Pancreas (tissue), 10 donors: ENCODE results near the gene KRTAP4-16. TPM values are rescaled to one million over a fixed set of nuclear protein-coding genes. Genes with fewer than 3 reads are reported as not detected.
"Not testable (repeated sequence)": the region's sequence is repeated elsewhere in the genome, so short reads cannot be mapped to it uniquely, and the experiment has no call there.

ENCODE experiments used
- ATAC-seq, 4 donors: fragments of 200-7000 bp; cut with Tn5 transposase; one replicate each; pipeline versions ENCODE4 v1.8.0 to v1.9.1; 2020; ENCODE audit warnings: mild to moderate bottlenecking in 4 of 4, moderate library complexity in 4 of 4
- DNase-seq, 6 donors: peaks; one replicate each; pipeline ENCODE4 v3.0.0-alpha.2; 2020
- FAIRE-seq: peaks from 2 replicates; lab custom pipeline; 2012; peaks lifted over from hg19 to GRCh38; lab: Jason Lieb, UNC
- H3K27ac ChIP-seq, 4 donors: fragments of 200-600 bp; sonication (generic); 1 replicate in 3 of 4; 2 replicates in 1 of 4; pipeline versions ENCODE4 v1.5.0 to v1.8.0; 2020
- H3K27me3 ChIP-seq, 4 donors: fragments of 200-600 bp; one replicate each; pipeline ENCODE4 v1.8.0; 2021
- H3K36me3 ChIP-seq, 3 donors: fragments of 200-600 bp; sonication (generic) in 1 of 3; one replicate each; pipeline versions ENCODE4 v1.5.0 to v1.8.0; 2020 to 2021
- H3K4me1 ChIP-seq, 3 donors: fragments of 200-600 bp; one replicate each; pipeline ENCODE4 v1.8.0; 2021
- H3K4me3 ChIP-seq, 4 donors: fragments of 200-600 bp; sonication (generic) in 2 of 4; one replicate each; pipeline versions ENCODE4 v1.5.0 to v1.8.0; 2020 to 2021
- H3K9me3 ChIP-seq, 4 donors: fragments of 200-600 bp; one replicate each; pipeline ENCODE4 v1.8.0; 2021
- CTCF ChIP-seq, 4 donors: fragments of 200-600 bp; sonication (generic) in 3 of 4; IDR thresholded peaks; one replicate each; pipeline versions ENCODE4 v1.5.0 to v1.8.0; 2021; ENCODE audit warnings: antibody characterized with exemption in 4 of 4
- WGBS, 2 donors: extraction: QIAGEN DNeasy Blood & Tissue Kit; methylation state at CpG; one replicate each; pipeline ENCODE4 v1.1.7; 2013; 5-methylcytosine and 5-hydroxymethylcytosine counted together
- intact Hi-C, 3 donors: fragments of 100-400 bp; cut with DNase I; formaldehyde crosslinking; loops; one replicate each; pipeline versions ENCODE4 v1.11.1 to v1.14.2; 2022
- polyA plus RNA-seq, 2 donors: library from polyadenylated mRNA; stranded (reverse); fragments of 200-250 nt; gene quantifications; one replicate each; pipeline ENCODE4 v1.2.3, GENCODE V29; 2013
- total RNA-seq, 6 donors: library from RNA; stranded (reverse); fragmentation: NEBNext Ultra II Directional in 4 of 6; extraction: Animal tissue kit (Norgen Biotek cat#: 25700) in 4 of 6; gene quantifications; one replicate each; pipeline versions ENCODE4 v1.2.1 to v1.2.4, GENCODE V29; 2021 to 2023
- donor health status: healthy with polysubstance abuse.
- donor health status: DM: no; HTN: no; CAD: no; lungs with moderate emphysema.
- donor health status: DM: no; HTN: no; CAD: no.
- donor health status: control.
- donor health status: control.
- donor health status: Bipolar disorder and iron deficiency.
- donor health status: DM: yes; HTN: yes; CAD: no.
- donor health status: DM: no; HTN: no; CAD: no.
- donor health status: DM: no; HTN: no; CAD: no.
- donor health status: DM: yes; HTN: yes; CAD: no.

Gene KRTAP4-16
- total and polyA plus RNA-seq, 8 donors: not detected

GRCh38 chr17:41065829-41066624, 36.0 kb downstream of the KRTAP4-16 start, which contains the start of gene KRTAP2-4:
Gene KRTAP2-4 (minus strand): TSS chr17:41065879. CDS start chr17:41065845, 34 bp downstream.
- no peaks in the 10 kb centered on the region for H3K36me3 ChIP-seq
- H3K27me3 ChIP-seq: no peaks in the 10 kb centered on the region
- no peak for TF ChIP-seq CTCF (IDR thresholded peaks at IDR 0.05)
- no peaks in the 10 kb centered on the region for H3K9me3 ChIP-seq
- DNase-seq: no peak
- H3K4me1 ChIP-seq: no peaks in the 10 kb centered on the region
- H3K4me3 ChIP-seq: no peak within 1 kb of the TSS
- 80 to 87% methylated on average over 6 of the region's 6 CpGs for WGBS, 2 donors
- intact Hi-C loops: no loop called here
- ATAC-seq: no peak
- no peak for FAIRE-seq
- H3K27ac ChIP-seq: no peak within 1 kb of the TSS

GRCh38 chr17:41065016-41065689, 36.9 kb downstream of the KRTAP4-16 start:
- not testable (repeated sequence) for ATAC-seq, H3K4me3 ChIP-seq

GRCh38 chr17:41064301-41064700, 37.7 kb downstream of the KRTAP4-16 start:
- TF ChIP-seq CTCF (IDR thresholded peaks at IDR 0.05): no peak
- intact Hi-C loops: no loop called here
- WGBS, 2 donors: 59 to 75% methylated on average over 1 of the region's 1 CpG
- Histone ChIP-seq H3K27me3 (peaks cover 0 to under 1% (median 0%) of the 10 kb centered on the region in 4 donors), H3K9me3 (no peaks in the 10 kb centered on the region), H3K27ac (no peak overlapping the region), H3K4me1 (no peaks in the 10 kb centered on the region), H3K36me3 (no peaks in the 10 kb centered on the region), H3K4me3 (no peak overlapping the region)
- ATAC-seq (no peak), FAIRE-seq (no peak), DNase-seq (no peak)

More at GRCh38 chr17:41065016-41065689, 36.9 kb downstream of the KRTAP4-16 start:
- DNase-seq, H3K4me1 ChIP-seq, H3K9me3 ChIP-seq, H3K36me3 ChIP-seq, intact Hi-C loops, H3K27ac ChIP-seq, H3K27me3 ChIP-seq, FAIRE-seq: not testable (repeated sequence)
- 39 to 57% methylated on average over 6 to 7 of the region's 16 CpGs for WGBS, 2 donors

GRCh38 chr17:41063449-41063848, 38.6 kb downstream of the KRTAP4-16 start:
- WGBS, 2 donors: 63% methylated on average over 4 of the region's 4 CpGs
- Histone ChIP-seq H3K36me3 (no peaks in the 10 kb centered on the region), H3K4me1 (no peaks in the 10 kb centered on the region), H3K9me3 (no peaks in the 10 kb centered on the region), H3K27me3 (peaks cover 0 to 9% (median 1%) of the 10 kb centered on the region in 4 donors), H3K4me3 (no peak overlapping the region), H3K27ac (no peak overlapping the region)
- intact Hi-C loops: no loop called here
- no peak for TF ChIP-seq CTCF (IDR thresholded peaks at IDR 0.05)
- DNase-seq: no peak
- no peak for FAIRE-seq
- ATAC-seq: no peak

- 65 to 72% methylated on average over 1 of the region's 1 CpG for WGBS, 2 donors
- H3K27ac ChIP-seq: no peak overlapping the region
- ATAC-seq: peak in 1 of 4 donors; percentile 29
- H3K4me1 ChIP-seq: no peaks in the 10 kb centered on the region
- intact Hi-C loops: no loop called here
- DNase-seq: no peak
- no peaks in the 10 kb centered on the region for H3K9me3 ChIP-seq
- no peak for FAIRE-seq
- H3K36me3 ChIP-seq: no peaks in the 10 kb centered on the region
- peaks cover 0 to 10% (median 3%) of the 10 kb centered on the region in 4 donors for H3K27me3 ChIP-seq
- TF ChIP-seq CTCF (IDR thresholded peaks at IDR 0.05): no peak
- H3K4me3 ChIP-seq: no peak overlapping the region
Observed at GRCh38 chr17:41061964-41062363, 40.0 kb downstream of the KRTAP4-16 start.
